ENCODE measurements around the gene PLEKHG1.

Gene PLEKHG1

DNA sequence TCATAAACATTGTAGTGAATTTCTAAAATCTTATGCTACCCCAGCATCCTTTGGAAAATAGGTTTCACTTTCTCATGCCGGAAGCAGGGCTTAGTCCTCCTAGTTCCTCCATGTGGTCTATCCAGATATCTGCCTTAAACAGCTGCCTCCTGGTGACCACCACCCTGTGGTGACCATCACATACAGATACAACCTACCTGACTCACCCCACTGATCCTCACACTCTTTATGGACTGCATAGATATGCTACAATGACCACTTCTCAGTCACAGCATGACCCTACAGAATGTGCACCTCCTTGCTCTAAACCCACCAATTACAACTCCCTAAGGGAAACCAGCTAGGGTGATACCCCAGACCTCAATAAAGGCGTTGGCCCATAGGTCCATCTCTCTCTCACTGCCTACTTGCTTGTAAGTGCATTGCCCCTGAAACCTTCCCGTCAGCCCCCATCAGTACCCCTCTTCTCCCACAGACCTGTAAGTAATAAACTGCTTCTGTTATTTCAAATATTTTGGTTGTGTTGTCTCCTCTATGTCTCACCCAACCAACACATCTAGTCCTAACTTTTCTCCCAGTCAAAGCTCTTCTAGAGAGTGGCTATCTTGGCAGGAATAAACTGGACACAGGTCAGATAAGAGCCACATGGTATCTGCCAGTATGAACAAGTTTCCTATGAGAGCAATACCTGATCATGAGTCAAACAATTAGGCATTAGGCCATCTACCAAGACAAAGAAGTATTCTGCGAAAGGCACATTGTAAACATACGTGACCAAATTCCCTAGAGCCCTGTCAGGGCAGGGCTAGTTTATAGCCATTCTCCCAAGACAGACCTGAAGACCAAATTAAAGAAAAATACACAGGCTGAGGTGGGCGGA, 39.4 kb upstream of the PLEKHG1 start:
- no peak overlapping the region for H3K4me2 ChIP-seq (ENCODE audit: low read length)

DNA sequence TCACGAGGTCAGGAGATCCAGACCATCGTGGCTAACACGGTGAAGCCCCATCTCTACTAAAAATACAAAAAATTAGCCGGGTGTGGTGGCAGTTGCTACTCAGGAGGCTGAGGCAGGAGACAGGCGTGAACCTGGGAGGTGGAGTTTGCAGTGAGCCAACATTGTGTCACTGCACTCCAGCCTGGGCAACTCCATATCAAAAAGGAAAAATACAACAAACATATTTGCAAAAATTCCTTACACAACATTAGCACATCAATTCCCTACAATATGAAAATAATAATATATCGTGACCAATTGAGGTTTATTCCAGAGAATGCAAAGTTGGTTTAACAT, 38.8 kb upstream of the PLEKHG1 start:
- Histone ChIP-seq H3K9me3 (ENCODE audit: low read length) (0 out of 2 replicates have a peak, but pooled peaks cover 6% of the 10 kb centered on the region), H3K27me3 (ENCODE audit: insufficient read depth, low read length) (no peaks in the 10 kb centered on the region)

More for the DNA sequence above, 39.4 kb upstream of the PLEKHG1 start:
- H3K36me3 ChIP-seq (ENCODE audit: insufficient read depth, low read length) = no peaks in the 10 kb centered on the region; the same call in 1 of the 2 replicates
- H3K9ac ChIP-seq (ENCODE audit: low read length) = no peak overlapping the region
- no peak overlapping the region for H3K4me3 ChIP-seq (ENCODE audit: low read depth, low read length, poor library complexity, severe bottlenecking)
- no peaks in the 10 kb centered on the region for H4K20me1 ChIP-seq (ENCODE audit: insufficient read depth, low read length)
- no peaks in the 10 kb centered on the region for H3K79me2 ChIP-seq (ENCODE audit: insufficient read depth, low read length)
- no peaks in the 10 kb centered on the region for H3K9me2 ChIP-seq (ENCODE audit: low read depth, low read length)
- TF ChIP-seq CTCF (IDR thresholded peaks at IDR 0.05; ENCODE audit: low read length) (no peak), EZH2 (IDR thresholded peaks at IDR 0.05; ENCODE audit: borderline replicate concordance, low read length) (no peak)
- no peak overlapping the region for H3K27ac ChIP-seq (ENCODE audit: low read depth, low read length, poor library complexity, severe bottlenecking)
- H3K27me3 ChIP-seq (ENCODE audit: insufficient read depth, low read length) = no peaks in the 10 kb centered on the region
- 0 out of 2 replicates have a peak, but pooled peaks cover 6% of the 10 kb centered on the region for H3K9me3 ChIP-seq (ENCODE audit: low read length)
- H3F3A ChIP-seq (ENCODE audit: insufficient read depth, low read length) = no peaks in the 10 kb centered on the region
- peaks cover 8% of the 10 kb centered on the region for H3K4me1 ChIP-seq (ENCODE audit: insufficient read depth, low read length, severe bottlenecking)
- no peak overlapping the region for H2AFZ ChIP-seq (ENCODE audit: low read length)

DNA sequence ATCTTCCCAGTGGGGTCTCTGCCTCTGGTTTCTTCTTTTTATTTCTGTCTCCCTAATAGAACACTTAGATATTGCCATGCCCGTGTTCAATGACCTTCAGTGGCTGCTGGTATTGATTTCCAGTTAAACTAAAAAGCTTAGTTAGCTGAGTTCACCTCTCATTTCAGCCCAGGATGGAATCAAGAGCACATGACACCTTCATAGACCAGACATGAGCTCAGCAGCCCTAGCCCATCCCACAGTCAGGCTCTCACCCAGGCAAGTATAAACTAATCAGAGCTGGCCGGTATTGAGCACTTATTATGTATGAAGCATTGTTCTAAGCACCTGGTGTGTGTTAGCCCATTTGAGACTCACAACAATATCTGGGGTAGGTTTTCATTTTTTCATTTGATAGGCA, 33.7 kb upstream of the PLEKHG1 start:
- H3K4me3 ChIP-seq (ENCODE audit: low read depth, low read length, poor library complexity, severe bottlenecking) = no peak overlapping the region
- H3K9ac ChIP-seq (ENCODE audit: low read length) = no peak overlapping the region
- no peak overlapping the region for H2AFZ ChIP-seq (ENCODE audit: low read length)
- H3K36me3 ChIP-seq (ENCODE audit: insufficient read depth, low read length) = no peaks in the 10 kb centered on the region; the same call in 1 of the 2 replicates
- H3K4me1 ChIP-seq (ENCODE audit: insufficient read depth, low read length, severe bottlenecking) = peaks cover 8% of the 10 kb centered on the region
- no peak overlapping the region for H3K4me2 ChIP-seq (ENCODE audit: low read length)
- no peaks in the 10 kb centered on the region for H4K20me1 ChIP-seq (ENCODE audit: insufficient read depth, low read length)
- no peaks in the 10 kb centered on the region for H3K79me2 ChIP-seq (ENCODE audit: insufficient read depth, low read length)
- TF ChIP-seq EZH2 (IDR thresholded peaks at IDR 0.05; ENCODE audit: borderline replicate concordance, low read length) = no peak
- TF ChIP-seq CTCF (IDR thresholded peaks at IDR 0.05; ENCODE audit: low read length) = no peak
- H3K9me2 ChIP-seq (ENCODE audit: low read depth, low read length) = no peaks in the 10 kb centered on the region
- H3K27me3 ChIP-seq (ENCODE audit: insufficient read depth, low read length) = no peaks in the 10 kb centered on the region
- H3K27ac ChIP-seq (ENCODE audit: low read depth, low read length, poor library complexity, severe bottlenecking) = no peak overlapping the region
- no peaks in the 10 kb centered on the region for H3K9me3 ChIP-seq (ENCODE audit: low read length)
- no peaks in the 10 kb centered on the region for H3F3A ChIP-seq (ENCODE audit: insufficient read depth, low read length)

More for the DNA sequence above, 38.8 kb upstream of the PLEKHG1 start:
- Histone ChIP-seq H3K4me1 (ENCODE audit: insufficient read depth, low read length, severe bottlenecking) (peaks cover 8% of the 10 kb centered on the region), H3K27ac (ENCODE audit: low read depth, low read length, poor library complexity, severe bottlenecking) (no peak overlapping the region), H3K9me2 (ENCODE audit: low read depth, low read length) (no peaks in the 10 kb centered on the region), H3K36me3 (ENCODE audit: insufficient read depth, low read length) (no peaks in the 10 kb centered on the region; the same call in 1 of the 2 replicates), H3K4me3 (ENCODE audit: low read depth, low read length, poor library complexity, severe bottlenecking) (no peak overlapping the region), H3K4me2 (ENCODE audit: low read length) (no peak overlapping the region), H2AFZ (ENCODE audit: low read length) (no peak overlapping the region), H3K9ac (ENCODE audit: low read length) (no peak overlapping the region), H3K79me2 (ENCODE audit: insufficient read depth, low read length) (no peaks in the 10 kb centered on the region), H4K20me1 (ENCODE audit: insufficient read depth, low read length) (no peaks in the 10 kb centered on the region), H3F3A (ENCODE audit: insufficient read depth, low read length) (no peaks in the 10 kb centered on the region)
- no peak for TF ChIP-seq CTCF (IDR thresholded peaks at IDR 0.05; ENCODE audit: low read length)
- no peak for TF ChIP-seq EZH2 (IDR thresholded peaks at IDR 0.05; ENCODE audit: borderline replicate concordance, low read length)
